ENCODE data around the gene SPACA1. TPM values are rescaled to one million over a fixed set of nuclear protein-coding genes. Genes with fewer than 3 reads are reported as not detected.

The SPACA1 gene
- total RNA-seq, 2 donors from 2014 or later: not detected

- Histone ChIP-seq H3K9ac (ENCODE audit: extremely low read depth, low read length, poor library complexity, severe bottlenecking) (no peak overlapping the region), H3K4me3 (ENCODE audit: low read length) (no peak overlapping the region), H3K9me3 (ENCODE audit: control insufficient read depth, low read length) (no peaks in the 10 kb centered on the region), H3K27me3 (ENCODE audit: control insufficient read depth, insufficient read depth, low read length, poor library complexity, severe bottlenecking) (no peaks in the 10 kb centered on the region), H3K36me3 (ENCODE audit: control insufficient read depth, insufficient read depth, low read length) (no peaks in the 10 kb centered on the region), H3K27ac (ENCODE audit: low read depth, low read length) (no peak overlapping the region), H3K4me1 (ENCODE audit: control insufficient read depth, insufficient read depth, low read length) (no peaks in the 10 kb centered on the region)
- no peak overlapping the region for H3K27ac Mint-ChIP-seq
- H3K36me3 Mint-ChIP-seq (ENCODE audit: low read depth): no peaks in the 10 kb centered on the region
- TF ChIP-seq CTCF (conservative IDR thresholded peaks at IDR 0.05): no peak
- 71 to 78% methylated on average over 6 of the region's 6 CpGs for WGBS, 2 experiments (ENCODE audit: insufficient coverage in 1 of 2, insufficient read length in 1 of 2)
- H3K4me3 Mint-ChIP-seq: no peak overlapping the region
- H3K9me3 Mint-ChIP-seq: no peaks in the 10 kb centered on the region
- no peak for DNase-seq
- H3K4me1 Mint-ChIP-seq: no peaks in the 10 kb centered on the region
- no peaks in the 10 kb centered on the region for H3K27me3 Mint-ChIP-seq (ENCODE audit: insufficient read depth)
These were observed 27.2 kb upstream of the SPACA1 start for GRCh38 chr6:88020439-88020838.

GRCh38 chr6:88024696-88025095 lies 22.9 kb upstream of the SPACA1 start:
- Histone ChIP-seq H3K27me3 (ENCODE audit: control insufficient read depth, insufficient read depth, low read length, poor library complexity, severe bottlenecking) (no peaks in the 10 kb centered on the region), H3K4me3 (ENCODE audit: low read length) (no peak overlapping the region), H3K4me1 (ENCODE audit: control insufficient read depth, insufficient read depth, low read length) (no peaks in the 10 kb centered on the region), H3K9ac (ENCODE audit: extremely low read depth, low read length, poor library complexity, severe bottlenecking) (no peak overlapping the region), H3K27ac (ENCODE audit: low read depth, low read length) (no peak overlapping the region), H3K9me3 (ENCODE audit: control insufficient read depth, low read length) (peaks cover 5% of the 10 kb centered on the region), H3K36me3 (ENCODE audit: control insufficient read depth, insufficient read depth, low read length) (no peaks in the 10 kb centered on the region)
- Mint-ChIP-seq H3K9me3 (peaks cover 24% of the 10 kb centered on the region), H3K36me3 (ENCODE audit: low read depth) (no peaks in the 10 kb centered on the region), H3K27me3 (ENCODE audit: insufficient read depth) (no peaks in the 10 kb centered on the region), H3K27ac (no peak overlapping the region), H3K4me1 (no peaks in the 10 kb centered on the region), H3K4me3 (no peak overlapping the region)
- WGBS, 2 experiments (ENCODE audit: insufficient coverage in 1 of 2, insufficient read length in 1 of 2): 89 to 92% methylated on average over 2 of the region's 2 CpGs
- TF ChIP-seq CTCF (conservative IDR thresholded peaks at IDR 0.05): no peak
- no peak for DNase-seq

GRCh38 chr6:88031550-88031949 lies 16.1 kb upstream of the SPACA1 start:
- no peak overlapping the region for H3K27ac ChIP-seq (ENCODE audit: low read depth, low read length)
- no peaks in the 10 kb centered on the region for H3K27me3 ChIP-seq (ENCODE audit: control insufficient read depth, insufficient read depth, low read length, poor library complexity, severe bottlenecking)
- DNase-seq: no peak
- Mint-ChIP-seq H3K4me3 (no peak overlapping the region), H3K9me3 (peaks cover 58% of the 10 kb centered on the region), H3K27ac (no peak overlapping the region), H3K36me3 (ENCODE audit: low read depth) (peaks cover 3% of the 10 kb centered on the region), H3K4me1 (no peaks in the 10 kb centered on the region), H3K27me3 (ENCODE audit: insufficient read depth) (no peaks in the 10 kb centered on the region)
- H3K36me3 ChIP-seq (ENCODE audit: control insufficient read depth, insufficient read depth, low read length): no peaks in the 10 kb centered on the region
- no peak overlapping the region for H3K9ac ChIP-seq (ENCODE audit: extremely low read depth, low read length, poor library complexity, severe bottlenecking)
- no peak for TF ChIP-seq CTCF (conservative IDR thresholded peaks at IDR 0.05)
- 86% methylated on average over 1 of the region's 1 CpG; no CpG with 5 or more reads in 1 of the 2 experiments for WGBS, 2 experiments (ENCODE audit: insufficient coverage in 1 of 2, insufficient read length in 1 of 2)
- H3K9me3 ChIP-seq (ENCODE audit: control insufficient read depth, low read length): peaks cover 36% of the 10 kb centered on the region
- no peak overlapping the region for H3K4me3 ChIP-seq (ENCODE audit: low read length)
- H3K4me1 ChIP-seq (ENCODE audit: control insufficient read depth, insufficient read depth, low read length): no peaks in the 10 kb centered on the region

Measured in endodermal cell (in vitro differentiated cells).